HUDEP-2 (cell line): ENCODE measurements around the gene GPRC5D.

Experiments used
- DNase-seq, 76 experiments: peaks; one replicate each; lab custom pipeline; 2025; ENCODE audit not compliant: unreplicated experiment in 76 of 76; lab: John Stamatoyannopoulos, UW

Gene GPRC5D

DNA sequence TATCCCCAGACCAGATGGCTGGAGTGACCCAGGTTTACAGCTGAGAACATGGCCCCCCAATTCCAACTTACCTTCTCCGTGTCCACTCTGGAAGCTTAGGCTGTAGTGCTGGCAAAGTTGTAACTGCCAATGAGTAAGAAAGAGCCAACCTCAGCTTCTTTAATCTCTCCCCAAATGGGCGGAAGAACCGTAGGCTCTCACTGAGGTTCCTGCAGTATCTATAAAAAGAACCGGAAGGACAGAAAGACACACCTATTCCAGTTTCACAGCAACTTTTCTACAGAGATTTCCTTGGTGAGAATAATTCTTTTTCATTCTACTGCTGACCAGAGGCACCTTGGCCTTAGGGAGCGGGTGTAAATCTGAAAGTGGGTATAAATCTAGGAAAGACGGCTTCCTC is at the start of gene GPRC5D:
GPRC5D (minus strand) TSS at position 135 of the 400 bp plus-strand sequence. CDS start 1,786 bp downstream, outside the sequence.
- no peak for DNase-seq

DNA sequence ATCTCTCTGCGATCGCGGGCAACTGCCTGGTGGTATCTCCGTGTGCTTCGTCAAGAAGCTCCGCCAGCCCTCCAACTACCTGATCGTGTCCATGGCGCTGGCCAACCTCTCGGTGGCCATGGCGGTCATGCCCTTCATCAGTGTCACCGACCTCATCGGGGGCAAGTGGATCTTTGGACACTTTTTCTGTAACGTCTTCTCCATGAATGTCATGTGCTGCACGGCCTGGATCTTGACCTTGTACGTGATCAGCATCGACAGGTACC is 49.7 kb upstream of the GPRC5D start:
- DNase-seq = no peak

GRCh38 chr12:13000925-13001774 is 49.2 kb upstream of the GPRC5D start:
- DNase-seq = peak in 17 of 76 experiments; percentile 9 to 37 (median 20)

DNA sequence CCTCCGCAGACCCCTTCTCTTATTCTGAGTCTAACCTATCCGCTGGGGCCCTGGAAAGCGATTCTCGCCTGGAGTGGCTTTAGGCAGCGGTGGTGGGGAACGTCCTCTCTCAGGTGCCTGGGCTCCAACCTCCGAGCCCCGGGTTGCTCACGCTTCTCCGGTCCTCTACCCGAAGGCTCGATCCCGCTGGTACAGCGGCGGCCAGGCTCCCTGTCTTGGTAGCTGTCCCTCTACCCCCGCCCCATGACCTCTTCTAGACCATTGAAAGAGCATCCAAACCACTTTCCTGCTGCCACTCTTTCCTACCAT is 48.6 kb upstream of the GPRC5D start:
- DNase-seq = peak in 4 of 76 experiments; percentile 19 to 49 (median 30)

GRCh38 chr12:12999959-13000615 is 48.1 kb upstream of the GPRC5D start, which contains the start of gene HEBP1:
Gene HEBP1, minus strand, starts transcription at chr12:13000265. Its CDS starts 151 bp downstream, at chr12:13000114.
- DNase-seq = peak in 71 of 76 experiments; percentile 20 to 96 (median 86)

GRCh38 chr12:12999271-12999958 is 47.4 kb upstream of the GPRC5D start:
- DNase-seq = peak in 5 of 76 experiments; percentile 5 to 37 (median 14)

DNA sequence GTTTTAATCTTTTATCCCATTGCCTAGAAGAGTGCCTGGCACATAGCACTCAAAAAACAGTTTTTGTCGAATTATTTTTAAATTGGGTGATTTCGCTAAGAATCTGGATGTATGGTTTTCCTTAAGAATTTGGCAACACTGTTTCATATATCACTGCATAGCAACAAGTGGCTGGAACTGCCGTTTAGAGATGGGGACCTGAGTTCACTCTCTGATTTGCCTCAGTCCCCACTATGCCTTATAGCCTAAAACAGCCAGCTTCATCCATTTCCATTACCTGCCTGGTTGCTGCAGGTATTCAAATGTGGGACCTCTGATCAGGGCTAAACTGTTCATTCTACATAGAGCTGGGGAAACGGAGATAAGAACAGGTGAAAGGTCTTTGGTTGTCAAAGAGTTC is 46.3 kb upstream of the GPRC5D start:
- DNase-seq = no peak

DNA sequence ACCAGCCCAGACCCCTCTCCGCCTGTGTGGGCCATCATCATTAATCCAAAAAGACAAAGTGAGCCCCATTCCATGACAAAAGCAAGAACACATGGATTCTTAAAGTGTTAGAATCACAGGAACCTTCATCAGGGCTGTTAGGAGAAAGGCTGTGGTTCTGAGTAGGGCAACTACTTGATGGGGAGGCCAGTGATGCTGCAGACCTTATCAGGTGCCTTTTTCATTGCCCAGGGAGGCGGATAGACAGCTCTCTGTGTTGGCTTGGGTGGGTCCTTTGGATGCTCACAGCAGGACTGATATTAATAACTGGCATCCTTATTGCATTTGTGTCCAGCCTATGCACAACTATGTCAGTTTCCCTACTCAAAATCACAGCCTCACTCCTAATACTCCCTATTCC is 45.8 kb upstream of the GPRC5D start:
- DNase-seq = no peak

DNA sequence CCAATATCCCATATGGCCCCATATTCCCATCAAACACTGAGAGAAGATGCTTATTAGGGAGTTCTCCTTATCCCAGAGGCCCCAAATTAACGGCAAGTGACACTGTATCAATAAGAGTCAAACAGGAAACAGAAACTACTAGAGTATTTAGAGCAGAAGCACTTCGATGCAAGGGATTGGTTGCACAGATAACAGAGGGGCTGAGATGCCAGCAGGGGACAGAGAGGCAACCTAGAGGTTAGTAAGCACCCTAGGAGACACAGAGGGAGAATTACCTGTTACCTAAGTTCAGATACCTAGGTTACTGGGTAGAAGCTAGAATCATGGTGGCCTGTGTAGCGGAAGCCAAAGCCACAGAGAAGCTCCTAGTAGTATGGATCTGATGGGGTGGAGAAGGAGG is 45.2 kb upstream of the GPRC5D start:
- peak in 3 of 76 experiments; percentile 4 to 13 (median 8) for DNase-seq

DNA sequence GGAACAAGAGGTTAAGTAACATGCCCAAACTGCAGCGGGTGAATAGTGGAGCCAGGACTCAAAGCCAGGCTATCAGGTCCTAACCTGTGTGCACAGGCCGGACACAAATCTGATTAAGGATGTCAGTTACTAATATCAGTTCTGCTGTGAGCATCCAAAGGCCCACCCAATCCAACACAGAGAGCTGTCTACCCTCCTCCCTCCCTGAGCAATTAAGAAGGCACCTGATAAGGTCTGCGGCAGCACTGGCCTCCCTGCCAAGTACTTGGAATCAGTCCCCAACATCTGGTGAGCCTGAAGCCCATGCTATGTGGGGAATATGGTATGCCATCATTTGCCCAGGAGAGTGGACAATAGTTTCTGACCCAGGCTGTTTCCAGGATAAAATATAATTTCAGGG is 44.2 kb upstream of the GPRC5D start:
- DNase-seq = peak in 72 of 76 experiments; percentile 7 to 82 (median 44)

- DNase-seq = no peak
Measured at GRCh38 chr12:12995088-12995487, 43.1 kb upstream of the GPRC5D start.

- no peak for DNase-seq
Measured at GRCh38 chr12:12993367-12993766, 41.4 kb upstream of the GPRC5D start.

DNA sequence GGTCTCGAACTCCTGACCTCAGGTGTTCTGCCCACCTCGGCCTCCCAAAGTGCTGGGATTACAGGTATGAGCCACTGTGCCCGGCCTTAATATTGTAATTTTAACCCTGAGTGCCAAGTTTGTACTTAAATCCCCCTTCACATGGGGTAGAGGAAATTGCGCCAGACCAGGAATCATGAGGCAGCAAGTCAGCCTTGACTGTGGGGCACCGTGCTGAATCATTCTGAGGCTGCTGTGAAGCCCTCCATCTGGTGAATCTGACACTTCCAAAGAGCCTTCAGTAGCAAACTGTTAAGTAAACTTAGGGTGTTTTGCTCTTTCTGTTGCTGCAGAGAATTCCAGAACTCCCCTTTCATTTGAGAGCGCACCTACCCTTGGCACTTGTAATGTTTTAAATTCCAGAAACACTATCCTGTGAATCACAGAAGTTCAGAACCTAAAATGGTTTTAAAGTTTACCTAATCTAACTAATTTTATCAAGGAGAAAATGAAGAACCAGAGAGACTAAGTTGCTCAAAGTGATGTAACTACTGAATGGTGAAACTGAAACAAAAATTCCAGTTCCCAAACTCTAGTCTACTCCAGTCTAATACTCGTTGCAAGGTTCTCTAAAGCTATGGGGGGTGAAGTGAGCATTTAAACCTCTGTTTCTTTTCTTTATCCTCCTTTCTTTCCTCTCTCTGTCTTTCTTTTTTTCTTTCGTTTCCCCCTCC is 40.6 kb upstream of the GPRC5D start:
- no peak for DNase-seq

GRCh38 chr12:12990700-12991468 is 38.9 kb upstream of the GPRC5D start:
- DNase-seq = no peak

- no peak for DNase-seq
Measured at GRCh38 chr12:12987421-12987820, 35.5 kb upstream of the GPRC5D start.

DNA sequence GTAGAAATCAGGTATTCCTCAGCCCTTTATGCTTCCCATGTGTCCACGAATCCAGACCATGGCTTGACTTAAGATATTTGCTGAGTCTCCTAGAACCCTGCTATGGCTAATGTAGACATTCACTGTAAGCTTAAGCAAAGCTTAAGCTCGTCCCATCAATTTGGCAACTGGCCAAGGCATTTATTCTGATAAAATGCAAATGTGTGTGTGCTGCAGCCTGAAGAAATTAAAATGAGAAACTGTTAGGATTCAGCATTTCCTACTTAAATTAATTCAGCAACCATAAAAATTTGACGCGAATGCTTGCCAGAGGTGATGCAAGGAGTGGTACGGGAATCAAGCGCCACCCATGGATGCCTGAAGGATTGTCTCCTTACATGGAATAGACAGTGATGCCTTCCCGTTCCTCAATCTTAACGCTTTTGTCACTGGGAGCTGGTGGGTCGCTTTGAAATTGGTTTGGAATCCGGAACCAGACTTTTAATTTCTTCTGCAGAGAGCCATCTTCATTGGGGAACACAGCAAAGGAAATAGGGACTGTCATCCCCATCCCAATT is 34.9 kb upstream of the GPRC5D start:
- no peak for DNase-seq

DNA sequence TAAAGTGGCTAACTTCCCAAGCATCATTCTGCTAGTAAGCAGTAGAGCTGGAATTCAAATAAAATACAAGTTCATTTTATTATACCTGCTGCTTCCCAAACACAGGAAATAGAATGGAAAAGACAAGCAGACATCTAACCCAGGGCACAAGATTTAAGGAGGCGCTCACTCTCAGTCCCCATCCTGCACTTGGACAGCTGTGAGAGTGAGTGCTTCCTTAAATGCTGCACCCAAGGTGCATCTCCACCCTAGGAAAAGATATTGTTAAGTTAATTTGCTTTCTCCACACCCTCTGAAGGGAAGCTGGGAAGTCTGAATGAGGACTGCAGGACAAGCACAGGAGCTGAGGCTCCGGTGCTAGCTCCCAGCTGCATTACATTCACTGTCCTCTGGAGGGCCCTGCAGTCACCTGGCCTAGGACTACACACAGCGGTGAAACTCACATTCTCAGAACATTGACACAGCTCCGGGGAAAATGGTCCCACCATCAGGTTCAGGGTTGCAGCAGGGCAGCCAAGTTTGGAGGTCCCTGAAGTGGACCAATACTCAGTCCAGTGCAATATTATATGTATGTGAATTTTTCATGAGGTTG is 33.9 kb upstream of the GPRC5D start:
- peak in 11 of 76 experiments; percentile 7 to 36 (median 12) for DNase-seq

DNA sequence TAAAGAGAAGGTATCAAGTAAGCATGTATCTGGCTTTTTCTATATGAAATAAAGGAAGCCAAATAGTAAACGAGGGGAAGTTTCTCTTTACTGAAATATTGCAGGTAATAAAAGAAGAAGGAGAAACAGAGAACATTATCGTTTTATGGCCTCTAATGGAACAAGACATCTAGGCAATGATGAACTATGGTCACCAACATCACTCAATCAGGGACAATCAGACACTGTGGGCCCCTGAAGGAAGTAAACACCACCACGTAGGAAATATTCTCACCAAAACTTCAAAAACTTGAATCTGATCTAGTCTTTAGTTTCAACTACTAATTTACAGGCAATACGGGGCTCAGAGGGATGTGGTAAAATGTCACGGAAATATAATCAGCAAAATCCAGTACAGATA is 32.2 kb upstream of the GPRC5D start:
- DNase-seq = no peak

DNA sequence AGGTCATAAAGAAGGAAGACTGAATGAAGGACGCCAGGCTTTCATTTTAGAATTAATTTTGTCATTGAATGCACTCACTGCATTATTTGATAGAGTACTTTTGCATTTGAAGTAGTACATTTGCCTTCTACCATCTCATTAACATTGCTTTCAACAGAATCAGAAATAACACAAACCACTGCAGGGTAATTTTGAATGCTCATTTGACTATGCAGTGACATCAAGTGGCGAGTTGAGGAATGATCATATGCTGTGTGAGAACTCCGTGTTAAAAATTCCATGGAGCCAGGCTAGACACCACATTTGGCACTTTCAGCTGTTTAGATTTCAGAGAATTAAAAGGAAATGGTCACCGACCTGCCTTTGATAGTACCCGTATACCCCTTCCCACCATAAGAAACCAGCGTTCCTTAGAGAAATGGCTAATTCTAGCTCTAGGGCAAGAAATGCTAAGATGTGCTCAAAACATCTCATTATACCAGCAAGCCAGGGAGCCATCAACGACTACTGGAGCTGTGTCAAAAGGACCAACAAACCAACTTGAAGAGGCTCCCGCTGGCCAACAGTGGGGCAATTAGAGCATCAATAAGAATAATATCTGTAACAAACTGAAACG is 31.6 kb upstream of the GPRC5D start:
- DNase-seq = peak in 6 of 76 experiments; percentile 6 to 18 (median 11)
